SK-N-SH (cell line): ENCODE data around the gene FAM81A. TPM values are rescaled to one million over a fixed set of nuclear protein-coding genes. Genes with fewer than 3 reads are reported as not detected.

ENCODE experiments used
- CTCF ChIA-PET: fragments of 300-600, 350-600 bp; formaldehyde crosslinking; extraction: SDS; loops from one replicate; lab custom pipeline; 2021; lab: Yijun Ruan, JAX
- POLR2A ChIA-PET: fragments of 350-600 bp; sonication (Branson Sonifier 250); formaldehyde crosslinking; extraction: SDS; loops from one replicate; lab custom pipeline; 2020; ENCODE audit warnings: antibody characterized with exemption, inconsistent platforms; lab: Yijun Ruan, JAX
- DNase-seq: peaks from one replicate; pipeline ENCODE4 v3.0.0; 2012
- H2AFZ ChIP-seq: fragments of 200-600 bp; sonication (generic); 2 replicates; pipeline ENCODE4 v1.8.1; 2016; ENCODE audit warnings: antibody characterized with exemption, mild to moderate bottlenecking, low read depth
- H3F3A ChIP-seq: fragments of 200-600 bp; sonication (generic); replicated peaks from 2 replicates; pipeline ENCODE3; 2016; ENCODE audit warnings: antibody characterized with exemption, mild to moderate bottlenecking; ENCODE audit not compliant: insufficient read depth
- H3K27ac ChIP-seq, 2 experiments: fragments of 200-500 bp in 1 of 2; fragments of 200-600 bp in 1 of 2; sonication (Bioruptor generic) in 1 of 2; sonication (generic), shearing (Covaris generic) in 1 of 2; 2 replicates each; pipeline versions ENCODE4 v1.5.1 to v1.6.1; 2014 to 2016; ENCODE audit warnings: low read depth in 2 of 2, inconsistent platforms in 1 of 2, low read length in 1 of 2, mild to moderate bottlenecking in 1 of 2, mixed read lengths in 1 of 2
- H3K27me3 ChIP-seq: fragments of 200-600 bp; sonication (generic), shearing (Covaris generic); 2 replicates; pipeline ENCODE4 v1.6.1; 2016; ENCODE audit warnings: mixed run types; ENCODE audit not compliant: insufficient read depth
- H3K36me3 ChIP-seq, 2 experiments: fragments of 200-500 bp in 1 of 2; fragments of 200-600 bp in 1 of 2; sonication (Bioruptor generic) in 1 of 2; sonication (generic) in 1 of 2; replicated peaks in 1 of 2; 2 replicates each; pipeline versions ENCODE3 to v1.5.1; 2014 to 2016; ENCODE audit warnings: low read length in 1 of 2, mild to moderate bottlenecking in 1 of 2; ENCODE audit not compliant: insufficient read depth in 2 of 2, control insufficient read depth in 1 of 2
- H3K4me1 ChIP-seq, 2 experiments: fragments of 200-500 bp in 1 of 2; fragments of 200-600 bp in 1 of 2; sonication (Bioruptor generic) in 1 of 2; sonication (generic), shearing (Covaris generic) in 1 of 2; 2 replicates each; pipeline versions ENCODE4 v1.5.1 to v1.6.1; 2014 to 2016; ENCODE audit warnings: low read depth in 1 of 2, low read length in 1 of 2, mixed run types in 1 of 2; ENCODE audit not compliant: insufficient read depth in 2 of 2, control insufficient read depth in 1 of 2
- H3K4me2 ChIP-seq: fragments of 200-600 bp; sonication (generic), shearing (Covaris generic); 2 replicates; pipeline ENCODE4 v1.6.1; 2017; ENCODE audit warnings: mixed run types
- H3K4me3 ChIP-seq, 2 experiments: fragments of 200-500 bp in 1 of 2; fragments of 200-600 bp in 1 of 2; sonication (Bioruptor generic) in 1 of 2; sonication (generic), shearing (Covaris generic) in 1 of 2; 2 replicates each; pipeline versions ENCODE4 v1.5.1 to v1.8.1; 2014 to 2016; ENCODE audit warnings: low read depth in 2 of 2, inconsistent platforms in 1 of 2, low read length in 1 of 2, mild to moderate bottlenecking in 1 of 2, mixed read lengths in 1 of 2, moderate library complexity in 1 of 2
- H3K79me2 ChIP-seq: fragments of 200-600 bp; sonication (generic); 2 replicates; pipeline ENCODE4 v1.8.1; 2017; ENCODE audit warnings: mild to moderate bottlenecking; ENCODE audit not compliant: insufficient read depth
- H3K9ac ChIP-seq: fragments of 200-600 bp; sonication (generic); 2 replicates; pipeline ENCODE4 v1.6.1; 2017; ENCODE audit warnings: mixed run types
- H3K9me2 ChIP-seq: fragments of 200-600 bp; sonication (generic); 2 replicates; pipeline ENCODE4 v1.6.1; 2017; ENCODE audit warnings: mixed run types
- H3K9me3 ChIP-seq: fragments of 200-600 bp; sonication (generic); 2 replicates; pipeline ENCODE4 v1.6.1; 2017; ENCODE audit warnings: mixed run types, mild to moderate bottlenecking, moderate library complexity
- H4K20me1 ChIP-seq: fragments of 200-600 bp; sonication (generic); 2 replicates; pipeline ENCODE4 v1.6.1; 2017; ENCODE audit warnings: mild to moderate bottlenecking, mixed run types; ENCODE audit not compliant: insufficient read depth
- ELF1 ChIP-seq: IDR thresholded peaks from 2 replicates; pipeline ENCODE4 v1.4.0; 2012
- EP300 ChIP-seq, 2 experiments: IDR thresholded peaks; 2 replicates each; pipeline versions ENCODE4 v1.4.0 to v1.6.1; 2012; ENCODE audit warnings: borderline replicate concordance in 1 of 2, low read depth in 1 of 2, low read length in 1 of 2
- FOSL2 ChIP-seq: IDR thresholded peaks from 2 replicates; pipeline ENCODE4 v1.4.0; 2012; ENCODE audit warnings: low read depth, mild to moderate bottlenecking, moderate library complexity, borderline replicate concordance
- GABPA ChIP-seq: IDR thresholded peaks from 2 replicates; pipeline ENCODE4 v1.4.0; 2012; ENCODE audit warnings: low read depth, mild to moderate bottlenecking
- JUND ChIP-seq: IDR thresholded peaks from 2 replicates; pipeline ENCODE4 v1.4.0; 2012
- NFIC ChIP-seq: IDR thresholded peaks from 2 replicates; pipeline ENCODE4 v1.4.0; 2012; ENCODE audit warnings: borderline replicate concordance
- NRF1 ChIP-seq: IDR thresholded peaks from 2 replicates; pipeline ENCODE4 v1.6.1; 2012; ENCODE audit warnings: low read depth, mild to moderate bottlenecking, low read length
- POLR2AphosphoS5 ChIP-seq: IDR thresholded peaks from 2 replicates; pipeline ENCODE4 v1.6.1; 2012; ENCODE audit warnings: low read depth, low read length
- RAD21 ChIP-seq: IDR thresholded peaks from 2 replicates; pipeline ENCODE4 v1.6.1; 2012; ENCODE audit warnings: mild to moderate bottlenecking, low read length
- RCOR1 ChIP-seq: fragments of 150-350 bp; IDR thresholded peaks from 2 replicates; pipeline ENCODE4 v1.6.1; 2017; ENCODE audit warnings: antibody characterized with exemption, low read length
- RFX5 ChIP-seq: IDR thresholded peaks from 2 replicates; pipeline ENCODE4 v1.6.1; 2012; ENCODE audit warnings: mild to moderate bottlenecking, improper control_type of control experiment, low read length
- TAF1 ChIP-seq: IDR thresholded peaks from 2 replicates; pipeline ENCODE4 v1.6.1; 2012; ENCODE audit warnings: low read depth, mild to moderate bottlenecking, low read length, moderate library complexity, borderline replicate concordance
- TEAD4 ChIP-seq: IDR thresholded peaks from 2 replicates; pipeline ENCODE4 v1.4.0; 2012; ENCODE audit warnings: mild to moderate bottlenecking, borderline replicate concordance; ENCODE audit not compliant: insufficient read depth
- YY1 ChIP-seq: IDR thresholded peaks from 2 replicates; pipeline ENCODE4 v1.4.0; 2012; ENCODE audit warnings: low read depth, mild to moderate bottlenecking
- WGBS: methylation state at CpG from one replicate; pipeline ENCODE4 v1.1.6; 2017; ENCODE audit warnings: low lambda C conversion rate; 5-methylcytosine and 5-hydroxymethylcytosine counted together
- polyA plus RNA-seq, 3 experiments: library from polyadenylated mRNA; depleted of rRNA; stranded (reverse); fragments of >200 nt; gene quantifications; 2 replicates each; pipeline ENCODE4 v1.2.3, GENCODE V29; 2012
- TF ChIP-seq, protein P1 (sequence below): IDR thresholded peaks from 2 replicates; pipeline ENCODE4 v1.4.0; 2012; ENCODE audit warnings: low read depth, borderline replicate concordance
- TF ChIP-seq, protein P2 (sequence below): IDR thresholded peaks from 2 replicates; pipeline ENCODE4; 2012
- TF ChIP-seq, protein P3 (sequence below): fragments of 150-350 bp; IDR thresholded peaks from 2 replicates; pipeline ENCODE4 v1.6.1; 2016; ENCODE audit warnings: mild to moderate bottlenecking, low read depth, low read length
- TF ChIP-seq, protein P4 (sequence below): fragments of 200-600 bp; sonication (generic); IDR thresholded peaks from 2 replicates; pipeline ENCODE4 v1.6.1; 2017; ENCODE audit warnings: antibody characterized with exemption, mild to moderate bottlenecking, moderate library complexity

FAM81A gene
- polyA plus RNA-seq, 1 of the 3 experiments (the other 2 are of a cell fraction): 1.1 TPM

DNA sequence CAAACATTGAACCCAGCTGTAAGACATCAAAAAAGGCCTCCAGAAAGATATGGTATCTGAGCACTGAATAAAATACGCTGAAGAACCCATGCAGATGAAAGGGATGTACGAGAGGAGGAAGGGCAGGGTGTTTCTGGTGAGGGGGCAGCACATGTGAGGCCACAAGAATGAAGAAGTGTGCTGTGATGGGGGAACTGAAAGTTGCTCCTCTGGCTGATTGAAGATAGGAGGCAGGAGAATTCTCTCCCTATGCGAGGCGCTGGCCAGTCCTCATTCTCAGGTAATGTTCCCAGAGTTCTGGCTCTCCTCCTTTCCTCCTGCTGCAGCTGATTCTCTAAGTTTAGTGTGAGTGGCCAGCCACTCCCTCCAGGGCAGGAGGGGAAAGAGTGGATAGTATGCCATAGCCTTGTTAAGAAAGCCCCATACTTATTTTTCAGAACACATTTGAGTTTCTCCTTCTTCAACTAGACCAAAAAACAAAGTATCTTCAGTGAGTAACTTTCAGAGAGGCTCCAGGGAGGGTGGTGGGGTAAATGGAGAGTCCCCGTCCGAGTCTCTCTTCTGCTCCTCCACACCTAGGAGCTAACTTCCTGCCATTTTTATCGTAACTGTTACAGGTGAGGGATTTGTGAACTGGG, 38.4 kb upstream of the FAM81A start:
- DNase-seq: no peak
- CTCF ChIA-PET: interaction anchor here (1.3 kb wide), 1 partner anchor 13 kb away, joined by 3 read pairs; no protein-coding TSS in a partner anchor
- WGBS: 79% methylated on average over 7 of the region's 7 CpGs

More for the DNA sequence above, 38.4 kb upstream of the FAM81A start:
- Histone ChIP-seq H3K27ac (no peak overlapping the region), H4K20me1 (no peaks in the 10 kb centered on the region), H3K4me2 (no peak overlapping the region), H3K9me3 (no peaks in the 10 kb centered on the region), H2AFZ (no peak overlapping the region), H3K4me1 (no peaks in the 10 kb centered on the region), H3K36me3 (no peaks in the 10 kb centered on the region), H3K9me2 (no peaks in the 10 kb centered on the region), H3K79me2 (no peaks in the 10 kb centered on the region), H3K4me3 (no peak overlapping the region), H3K27me3 (no peaks in the 10 kb centered on the region), H3K9ac (no peak overlapping the region), H3F3A (no peaks in the 10 kb centered on the region)
- POLR2A ChIA-PET: interaction anchor here (0.6 kb wide), 1 partner anchor 15 kb away, joined by 5 read pairs; no protein-coding TSS in a partner anchor
- no peak for TF ChIP-seq JUND
- TF ChIP-seq, protein P1, sequence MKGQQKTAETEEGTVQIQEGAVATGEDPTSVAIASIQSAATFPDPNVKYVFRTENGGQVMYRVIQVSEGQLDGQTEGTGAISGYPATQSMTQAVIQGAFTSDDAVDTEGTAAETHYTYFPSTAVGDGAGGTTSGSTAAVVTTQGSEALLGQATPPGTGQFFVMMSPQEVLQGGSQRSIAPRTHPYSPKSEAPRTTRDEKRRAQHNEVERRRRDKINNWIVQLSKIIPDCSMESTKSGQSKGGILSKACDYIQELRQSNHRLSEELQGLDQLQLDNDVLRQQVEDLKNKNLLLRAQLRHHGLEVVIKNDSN: no peak
- TF ChIP-seq ELF1: no peak
- no peak for TF ChIP-seq FOSL2
- no peak for TF ChIP-seq YY1
- no peak for TF ChIP-seq RAD21
- no peak for TF ChIP-seq TEAD4
- no peak for TF ChIP-seq POLR2AphosphoS5
- TF ChIP-seq TAF1: no peak
- no peak for TF ChIP-seq RCOR1
- TF ChIP-seq RFX5: no peak
- TF ChIP-seq, protein P2, sequence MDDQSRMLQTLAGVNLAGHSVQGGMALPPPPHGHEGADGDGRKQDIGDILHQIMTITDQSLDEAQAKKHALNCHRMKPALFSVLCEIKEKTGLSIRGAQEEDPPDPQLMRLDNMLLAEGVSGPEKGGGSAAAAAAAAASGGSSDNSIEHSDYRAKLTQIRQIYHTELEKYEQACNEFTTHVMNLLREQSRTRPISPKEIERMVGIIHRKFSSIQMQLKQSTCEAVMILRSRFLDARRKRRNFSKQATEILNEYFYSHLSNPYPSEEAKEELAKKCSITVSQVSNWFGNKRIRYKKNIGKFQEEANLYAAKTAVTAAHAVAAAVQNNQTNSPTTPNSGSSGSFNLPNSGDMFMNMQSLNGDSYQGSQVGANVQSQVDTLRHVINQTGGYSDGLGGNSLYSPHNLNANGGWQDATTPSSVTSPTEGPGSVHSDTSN: no peak
- TF ChIP-seq, protein P3, sequence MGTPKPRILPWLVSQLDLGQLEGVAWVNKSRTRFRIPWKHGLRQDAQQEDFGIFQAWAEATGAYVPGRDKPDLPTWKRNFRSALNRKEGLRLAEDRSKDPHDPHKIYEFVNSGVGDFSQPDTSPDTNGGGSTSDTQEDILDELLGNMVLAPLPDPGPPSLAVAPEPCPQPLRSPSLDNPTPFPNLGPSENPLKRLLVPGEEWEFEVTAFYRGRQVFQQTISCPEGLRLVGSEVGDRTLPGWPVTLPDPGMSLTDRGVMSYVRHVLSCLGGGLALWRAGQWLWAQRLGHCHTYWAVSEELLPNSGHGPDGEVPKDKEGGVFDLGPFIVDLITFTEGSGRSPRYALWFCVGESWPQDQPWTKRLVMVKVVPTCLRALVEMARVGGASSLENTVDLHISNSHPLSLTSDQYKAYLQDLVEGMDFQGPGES: no peak
- no peak for TF ChIP-seq NFIC
- no peak for TF ChIP-seq EP300 (IDR thresholded peaks at IDR 0.05; ENCODE audit: borderline replicate concordance in 1 of 2, low read depth in 1 of 2, low read length in 1 of 2)
- TF ChIP-seq GABPA: no peak
- TF ChIP-seq, protein P4, sequence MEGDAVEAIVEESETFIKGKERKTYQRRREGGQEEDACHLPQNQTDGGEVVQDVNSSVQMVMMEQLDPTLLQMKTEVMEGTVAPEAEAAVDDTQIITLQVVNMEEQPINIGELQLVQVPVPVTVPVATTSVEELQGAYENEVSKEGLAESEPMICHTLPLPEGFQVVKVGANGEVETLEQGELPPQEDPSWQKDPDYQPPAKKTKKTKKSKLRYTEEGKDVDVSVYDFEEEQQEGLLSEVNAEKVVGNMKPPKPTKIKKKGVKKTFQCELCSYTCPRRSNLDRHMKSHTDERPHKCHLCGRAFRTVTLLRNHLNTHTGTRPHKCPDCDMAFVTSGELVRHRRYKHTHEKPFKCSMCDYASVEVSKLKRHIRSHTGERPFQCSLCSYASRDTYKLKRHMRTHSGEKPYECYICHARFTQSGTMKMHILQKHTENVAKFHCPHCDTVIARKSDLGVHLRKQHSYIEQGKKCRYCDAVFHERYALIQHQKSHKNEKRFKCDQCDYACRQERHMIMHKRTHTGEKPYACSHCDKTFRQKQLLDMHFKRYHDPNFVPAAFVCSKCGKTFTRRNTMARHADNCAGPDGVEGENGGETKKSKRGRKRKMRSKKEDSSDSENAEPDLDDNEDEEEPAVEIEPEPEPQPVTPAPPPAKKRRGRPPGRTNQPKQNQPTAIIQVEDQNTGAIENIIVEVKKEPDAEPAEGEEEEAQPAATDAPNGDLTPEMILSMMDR: no peak
- TF ChIP-seq NRF1: no peak
